HG03097 (cell line): Measurements from ENCODE around the gene FMN2.

ENCODE experiments used
- ATAC-seq: cut with Tn5 transposase; IDR thresholded peaks from one replicate; pipeline ENCODE4 v1.9.1; 2021; ENCODE audit not compliant: unreplicated experiment, low FRiP score

FMN2 gene

GRCh38 chr1:240349695-240350094, 258.0 kb downstream of the FMN2 start:
- ATAC-seq = no peak

- ATAC-seq = no peak
Observed at GRCh38 chr1:240350910-240351331, 259.2 kb downstream of the FMN2 start.

- no peak for ATAC-seq
Observed at GRCh38 chr1:240351690-240352089, 260.0 kb downstream of the FMN2 start.

GRCh38 chr1:240352769-240353168, 261.1 kb downstream of the FMN2 start:
- ATAC-seq = no peak

- ATAC-seq = no peak
Observed at GRCh38 chr1:240356568-240356967, 264.9 kb downstream of the FMN2 start.

- ATAC-seq = no peak
Observed at GRCh38 chr1:240362046-240362445, 270.4 kb downstream of the FMN2 start.

GRCh38 chr1:240362826-240363225, 271.1 kb downstream of the FMN2 start:
- no peak for ATAC-seq

GRCh38 chr1:240363315-240363714, 271.6 kb downstream of the FMN2 start:
- no peak for ATAC-seq

GRCh38 chr1:240363914-240364313, 272.2 kb downstream of the FMN2 start:
- no peak for ATAC-seq

GRCh38 chr1:240366636-240367035, 275.0 kb downstream of the FMN2 start:
- no peak for ATAC-seq

- no peak for ATAC-seq
Observed at GRCh38 chr1:240385551-240385950, 293.9 kb downstream of the FMN2 start.

- ATAC-seq = no peak
Observed at GRCh38 chr1:240385985-240386978, 294.6 kb downstream of the FMN2 start.

GRCh38 chr1:240387051-240387450, 295.4 kb downstream of the FMN2 start:
- no peak for ATAC-seq

GRCh38 chr1:240391660-240392260, 300.1 kb downstream of the FMN2 start:
- ATAC-seq = no peak

GRCh38 chr1:240394353-240394752, 302.7 kb downstream of the FMN2 start:
- ATAC-seq = no peak

GRCh38 chr1:240395336-240395735, 303.7 kb downstream of the FMN2 start:
- no peak for ATAC-seq

- no peak for ATAC-seq
Observed at GRCh38 chr1:240399381-240399780, 307.7 kb downstream of the FMN2 start.

- ATAC-seq = no peak
Observed at GRCh38 chr1:240401731-240402130, 310.0 kb downstream of the FMN2 start.

GRCh38 chr1:240402326-240402725, 310.6 kb downstream of the FMN2 start:
- no peak for ATAC-seq

- no peak for ATAC-seq
Observed at GRCh38 chr1:240404286-240404685, 312.6 kb downstream of the FMN2 start.

- no peak for ATAC-seq
Observed at GRCh38 chr1:240405751-240406150, 314.1 kb downstream of the FMN2 start.

GRCh38 chr1:240407407-240407806, 315.7 kb downstream of the FMN2 start:
- no peak for ATAC-seq
